Uterus (tissue), 4 donors: ENCODE measurements around the gene SDC3. TPM values are rescaled to one million over a fixed set of nuclear protein-coding genes. Genes with fewer than 3 reads are reported as not detected.

Experiments used
- DNase-seq, 2 donors: peaks; one replicate each; pipeline ENCODE4 v3.0.0-alpha.2; 2019 to 2020
- H3K27ac ChIP-seq, 2 donors: fragments of 200-600 bp; sonication (generic); 1 replicate in 1 of 2; 2 replicates in 1 of 2; pipeline ENCODE4 v1.5.1; 2016 to 2018
- H3K27me3 ChIP-seq, 2 donors: fragments of 200-600 bp; sonication (generic); one replicate each; pipeline ENCODE4 v1.5.1; 2018 to 2019; ENCODE audit warnings: control low read depth in 1 of 2
- H3K36me3 ChIP-seq, 2 donors: fragments of 200-600 bp; sonication (generic); one replicate each; pipeline ENCODE4 v1.5.1; 2019; ENCODE audit warnings: control low read depth in 1 of 2
- H3K4me1 ChIP-seq, 2 donors: fragments of 200-600 bp; sonication (generic); one replicate each; pipeline ENCODE4 v1.5.1; 2018 to 2019; ENCODE audit warnings: control low read depth in 1 of 2
- H3K4me3 ChIP-seq, 2 donors: fragments of 200-600 bp; sonication (generic); 1 replicate in 1 of 2; 2 replicates in 1 of 2; pipeline ENCODE4 v1.5.1; 2018 to 2019; ENCODE audit warnings: mild to moderate bottlenecking in 1 of 2
- H3K9me3 ChIP-seq, 2 donors: fragments of 200-600 bp; sonication (generic); one replicate each; pipeline ENCODE4 v1.5.1; 2019; ENCODE audit warnings: control low read depth in 1 of 2
- CTCF ChIP-seq, 4 experiments: fragments of 200-600 bp in 2 of 4; fragments of 450-650 bp in 2 of 4; sonication (generic) in 2 of 4; IDR thresholded peaks; one replicate each; pipeline ENCODE4 v1.5.1; 2016 to 2019; ENCODE audit warnings: antibody characterized with exemption in 4 of 4, mild to moderate bottlenecking in 2 of 4, moderate library complexity in 1 of 4
- POLR2A ChIP-seq, 2 donors: fragments of 450-650 bp; IDR thresholded peaks; one replicate each; pipeline ENCODE4 v1.6.1; 2016; ENCODE audit warnings: antibody characterized with exemption in 2 of 2, mild to moderate bottlenecking in 1 of 2, moderate library complexity in 1 of 2
- intact Hi-C: fragments of 100-400 bp; cut with DNase I; formaldehyde crosslinking; loops from one replicate; pipeline ENCODE4 v1.15.1; 2023; ENCODE audit warnings: low total_unique reads
- total RNA-seq, 4 donors: library from RNA; depleted of rRNA in 3 of 4; stranded (reverse); fragments of >200 nt in 3 of 4; gene quantifications; one replicate each; pipeline versions ENCODE4 v1.1.0 to v1.2.4, GENCODE V29; 2014 to 2023
- donor health status: DM: yes; HTN: yes; CAD: no.

The SDC3 gene
- total RNA-seq, 4 donors from 2014 or later: 12.4 to 38.3 (median 30.5) TPM

- Histone ChIP-seq H3K4me3 (no peak overlapping the region), H3K27ac (no peak overlapping the region), H3K27me3 (no peaks in the 10 kb centered on the region), H3K4me1 (no peaks in the 10 kb centered on the region), H3K36me3 (no peaks in the 10 kb centered on the region), H3K9me3 (no peaks in the 10 kb centered on the region)
- TF ChIP-seq POLR2A (IDR thresholded peaks at IDR 0.05) (no peak), CTCF (IDR thresholded peaks at IDR 0.05) (no peak)
- intact Hi-C loops: no loop called here
- no peak for DNase-seq
These were observed 19.6 kb upstream of the SDC3 start for GRCh38 chr1:30928171-30928570.

GRCh38 chr1:30927448-30927847 lies 18.9 kb upstream of the SDC3 start:
- no peaks in the 10 kb centered on the region for H3K36me3 ChIP-seq
- no peak overlapping the region for H3K27ac ChIP-seq
- no peak for TF ChIP-seq POLR2A (IDR thresholded peaks at IDR 0.05)
- no peak for TF ChIP-seq CTCF (IDR thresholded peaks at IDR 0.05)
- H3K27me3 ChIP-seq: no peaks in the 10 kb centered on the region
- no peaks in the 10 kb centered on the region for H3K9me3 ChIP-seq
- DNase-seq: no peak
- H3K4me1 ChIP-seq: no peaks in the 10 kb centered on the region
- H3K4me3 ChIP-seq: no peak overlapping the region
- intact Hi-C loops: no loop called here

- Histone ChIP-seq H3K36me3 (no peaks in the 10 kb centered on the region), H3K27me3 (no peaks in the 10 kb centered on the region), H3K4me1 (no peaks in the 10 kb centered on the region), H3K27ac (no peak overlapping the region), H3K9me3 (no peaks in the 10 kb centered on the region), H3K4me3 (no peak overlapping the region)
- intact Hi-C loops: no loop called here
- TF ChIP-seq POLR2A (IDR thresholded peaks at IDR 0.05): no peak
- TF ChIP-seq CTCF (IDR thresholded peaks at IDR 0.05): no peak
- no peak for DNase-seq
These were observed 15.0 kb upstream of the SDC3 start for GRCh38 chr1:30923597-30923996.

GRCh38 chr1:30920827-30921226 lies 12.3 kb upstream of the SDC3 start:
- no peak overlapping the region for H3K27ac ChIP-seq
- no peak for TF ChIP-seq POLR2A (IDR thresholded peaks at IDR 0.05)
- TF ChIP-seq CTCF (IDR thresholded peaks at IDR 0.05): no peak
- no peak overlapping the region for H3K4me3 ChIP-seq
- H3K27me3 ChIP-seq: no peaks in the 10 kb centered on the region
- H3K4me1 ChIP-seq: no peaks in the 10 kb centered on the region
- no peaks in the 10 kb centered on the region for H3K9me3 ChIP-seq
- intact Hi-C loops: no loop called here
- DNase-seq: no peak
- no peaks in the 10 kb centered on the region for H3K36me3 ChIP-seq

- intact Hi-C loops: no loop called here
- Histone ChIP-seq H3K4me1 (no peaks in the 10 kb centered on the region), H3K36me3 (no peaks in the 10 kb centered on the region), H3K27me3 (no peaks in the 10 kb centered on the region), H3K27ac (no peak overlapping the region), H3K4me3 (no peak overlapping the region), H3K9me3 (no peaks in the 10 kb centered on the region)
- no peak for DNase-seq
- TF ChIP-seq POLR2A (IDR thresholded peaks at IDR 0.05): no peak
- TF ChIP-seq CTCF (IDR thresholded peaks at IDR 0.05): no peak
These were observed 10.7 kb upstream of the SDC3 start for GRCh38 chr1:30919025-30919881.
